ENCODE results near the gene SERPINB10.
A peak's percentile ranks its signal among the peaks of the same experiment; 100 is the strongest.

- peak; percentile 56 for TF ChIP-seq CTCF (conservative IDR thresholded peaks at IDR 0.05; ENCODE audit: low read length)
- no peak for TF ChIP-seq EZH2phosphoT487 (IDR thresholded peaks at IDR 0.05; ENCODE audit: borderline replicate concordance)
Measured at GRCh38 chr18:63974991-63975390, 67.2 kb downstream of the SERPINB10 start.
